Stimulated activated naive CD8-positive, alpha-beta T cell treated with anti-CD3 and anti-CD28 coated beads, Interleukin-15, Interleukin-2, amounts not matched to agents 100 ng/mL and 50 ng/mL, for 24 hours (primary cell): ENCODE data around the gene PSMD14.
"Not testable (repeated sequence)": the region's sequence is repeated elsewhere in the genome, so short reads cannot be mapped to it uniquely, and the experiment has no call there.

Experiments
- H3K27ac Mint-ChIP-seq: one replicate; pipeline ENCODE4 v1.8.0; 2021; ENCODE audit warnings: mild to moderate bottlenecking, mixed read lengths
- H3K27me3 Mint-ChIP-seq: one replicate; pipeline ENCODE4 v1.8.0; 2021; ENCODE audit warnings: mixed read lengths
- H3K36me3 Mint-ChIP-seq: one replicate; pipeline ENCODE4 v1.8.0; 2021; ENCODE audit warnings: low read depth, mixed read lengths
- H3K4me1 Mint-ChIP-seq: one replicate; pipeline ENCODE4 v1.8.0; 2021; ENCODE audit warnings: low read depth, mixed read lengths
- H3K4me3 Mint-ChIP-seq: one replicate; pipeline ENCODE4 v1.8.0; 2021; ENCODE audit warnings: mild to moderate bottlenecking, mixed read lengths
- H3K9me3 Mint-ChIP-seq: one replicate; pipeline ENCODE4 v1.8.0; 2021; ENCODE audit warnings: mixed read lengths

The PSMD14 gene

DNA sequence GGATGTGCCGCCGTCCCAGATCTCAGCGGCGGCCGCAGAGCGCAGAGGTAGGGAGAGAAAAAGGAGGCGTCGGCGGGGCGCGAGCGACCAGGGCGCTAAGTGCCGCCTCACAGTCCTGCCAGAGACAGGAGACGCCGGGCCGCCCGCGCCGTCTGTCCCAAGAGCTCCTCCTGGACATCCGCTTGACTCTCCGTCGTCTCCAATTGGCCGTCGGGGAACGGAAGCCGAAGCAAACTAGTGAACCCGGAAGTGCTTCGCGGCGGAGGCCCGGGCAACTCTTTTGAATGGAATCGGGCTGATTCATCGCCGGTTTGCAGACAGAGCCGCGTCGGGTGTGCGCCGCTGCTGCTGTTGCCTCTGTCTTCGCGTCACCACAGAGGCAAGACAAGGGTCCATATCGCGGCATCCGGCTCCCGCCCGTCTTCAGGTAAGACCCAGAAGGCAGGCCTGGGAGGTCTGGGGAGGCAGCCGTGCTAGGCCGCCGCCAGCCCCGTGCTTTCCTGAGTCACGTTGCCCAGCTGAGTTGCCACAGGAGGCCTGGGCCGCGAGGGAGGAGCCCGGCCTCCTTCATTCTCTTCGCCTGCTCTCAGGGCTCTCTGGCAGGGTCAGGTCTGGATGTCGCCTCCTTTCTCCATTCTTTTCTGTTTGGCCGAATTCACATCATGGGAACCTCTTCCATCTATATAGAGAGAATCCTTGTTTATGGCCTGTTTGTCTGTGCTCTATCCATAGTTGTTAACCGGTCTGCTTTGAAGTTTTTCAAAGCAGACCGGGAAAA is at the start of gene PSMD14:
Gene PSMD14, plus strand, starts transcription at position 248 of the 778 bp plus-strand sequence. CDS start 10,401 bp downstream, outside the sequence.
- H3K27me3 Mint-ChIP-seq: peaks cover 10% of the 10 kb centered on the region
- H3K9me3 Mint-ChIP-seq: peaks cover 3% of the 10 kb centered on the region
- H3K27ac Mint-ChIP-seq: peak within 1 kb of the TSS; percentile 90
- H3K4me1 Mint-ChIP-seq: peaks cover 40% of the 10 kb centered on the region
- peaks cover 36% of the 10 kb centered on the region for H3K36me3 Mint-ChIP-seq
- H3K4me3 Mint-ChIP-seq: peak within 1 kb of the TSS; percentile 99

DNA sequence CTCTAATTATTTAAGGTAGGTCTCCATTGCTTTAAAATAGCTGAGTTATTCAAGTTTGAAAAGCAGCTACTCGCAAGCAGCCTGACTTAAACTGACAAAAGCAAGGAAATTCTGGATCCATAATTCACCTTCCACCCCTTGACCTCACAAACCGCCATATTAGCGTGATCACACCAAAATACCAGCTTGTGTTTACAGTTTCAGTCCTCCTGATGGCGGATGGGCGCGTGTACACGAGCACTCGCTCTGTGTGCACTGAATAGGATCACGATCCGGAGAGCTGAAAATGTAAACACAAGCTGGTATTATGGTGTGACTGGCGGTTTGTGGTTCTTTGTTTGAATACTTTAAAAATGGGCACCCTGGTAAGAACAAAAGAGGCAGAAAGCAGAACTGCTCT is 42.4 kb upstream of the PSMD14 start:
- no peaks in the 10 kb centered on the region for H3K9me3 Mint-ChIP-seq

DNA sequence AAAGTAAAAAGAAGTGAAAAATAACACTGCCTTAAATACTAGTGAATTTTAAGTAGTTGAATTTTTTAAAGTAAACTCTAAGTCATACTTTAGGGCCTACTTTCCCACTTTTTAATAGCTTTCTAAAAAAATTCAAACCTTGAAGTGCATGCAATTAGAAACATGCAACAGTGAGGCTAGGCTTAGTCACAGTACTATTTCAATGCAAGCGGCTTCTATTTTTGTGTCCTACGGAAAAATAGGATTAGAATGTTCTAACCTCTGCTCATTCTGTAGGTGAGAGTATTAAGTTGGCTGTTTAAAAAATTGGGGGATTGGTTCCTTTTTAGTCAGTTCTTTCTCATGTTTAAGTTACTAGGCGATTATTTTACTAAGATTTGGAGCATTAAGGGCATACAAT is 39.1 kb upstream of the PSMD14 start:
- H3K9me3 Mint-ChIP-seq: no peaks in the 10 kb centered on the region
- H3K27ac Mint-ChIP-seq: no peak overlapping the region
- no peaks in the 10 kb centered on the region for H3K4me1 Mint-ChIP-seq
- peaks cover 18% of the 10 kb centered on the region for H3K27me3 Mint-ChIP-seq
- no peaks in the 10 kb centered on the region for H3K36me3 Mint-ChIP-seq
- no peak overlapping the region for H3K4me3 Mint-ChIP-seq

More for the DNA sequence above, 42.4 kb upstream of the PSMD14 start:
- no peaks in the 10 kb centered on the region for H3K4me1 Mint-ChIP-seq
- H3K4me3 Mint-ChIP-seq: no peak overlapping the region
- H3K27ac Mint-ChIP-seq: no peak overlapping the region
- H3K27me3 Mint-ChIP-seq: peaks cover 13% of the 10 kb centered on the region
- H3K36me3 Mint-ChIP-seq: no peaks in the 10 kb centered on the region

DNA sequence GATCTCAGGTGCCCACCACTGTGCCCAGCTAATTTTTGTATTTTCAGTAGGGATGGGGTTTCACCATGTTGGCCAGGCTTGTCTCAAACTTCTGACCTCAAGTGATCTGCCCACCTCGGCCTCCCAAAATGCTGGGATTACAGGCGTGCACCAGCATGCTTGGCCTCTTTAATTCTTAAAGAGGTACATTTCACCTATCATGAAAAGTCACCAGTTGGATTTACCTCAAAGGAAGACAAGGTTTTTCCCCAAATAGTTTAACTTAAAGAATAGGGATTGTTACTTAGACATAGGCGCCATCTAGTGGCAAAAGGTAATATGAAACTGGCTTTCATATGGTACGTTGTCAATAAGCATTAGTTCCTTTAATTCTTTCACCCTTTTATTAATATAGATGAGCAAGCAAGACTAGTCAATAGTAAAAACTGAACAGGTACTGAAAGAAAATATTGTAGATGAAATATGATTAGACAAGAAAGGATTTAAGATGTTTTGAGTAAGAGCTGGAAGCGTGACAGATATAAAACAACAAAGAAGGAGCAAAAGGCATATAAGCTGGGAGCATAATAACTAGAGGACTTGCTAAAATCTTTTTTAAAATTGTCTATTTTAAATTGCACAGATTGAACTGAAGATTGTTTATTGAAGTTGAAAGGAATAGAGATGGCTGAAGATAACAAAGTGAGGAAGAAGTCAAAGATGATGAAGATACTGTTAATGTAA is 35.0 kb upstream of the PSMD14 start:
- Mint-ChIP-seq H3K27ac (no peak overlapping the region), H3K9me3 (no peaks in the 10 kb centered on the region), H3K4me3 (no peak overlapping the region), H3K4me1 (no peaks in the 10 kb centered on the region), H3K27me3 (peaks cover 15% of the 10 kb centered on the region), H3K36me3 (no peaks in the 10 kb centered on the region)

DNA sequence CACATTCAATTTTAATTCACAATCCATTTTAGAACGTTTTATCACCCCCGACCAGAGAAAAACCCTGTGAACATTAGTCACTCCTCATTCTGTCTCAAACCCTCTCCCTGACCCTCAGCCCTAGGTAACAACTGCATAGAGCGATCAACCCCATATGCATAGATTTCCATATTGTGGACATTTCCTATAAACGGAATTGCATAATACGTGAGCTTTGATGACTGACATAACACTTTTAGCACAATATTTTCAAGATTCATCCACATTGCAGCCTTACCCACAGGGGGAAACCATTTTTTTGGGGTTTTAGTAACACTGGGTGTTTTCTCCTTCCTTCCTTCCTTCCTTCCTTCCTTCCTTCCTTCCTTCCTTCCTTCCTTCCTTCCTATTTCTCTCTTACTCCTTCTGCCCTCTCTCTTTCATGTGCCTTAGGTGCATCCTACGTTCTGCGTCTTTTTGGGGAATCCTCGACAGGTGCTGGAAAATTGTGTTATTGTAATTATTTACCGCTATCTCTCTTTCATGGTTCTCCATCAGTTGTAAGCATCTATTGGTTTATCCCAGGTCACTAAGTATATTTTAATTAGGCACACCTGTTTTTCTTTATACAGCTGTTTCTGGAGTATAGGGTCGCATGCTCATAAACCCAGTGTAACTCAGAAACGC is 29.5 kb upstream of the PSMD14 start:
- not testable (repeated sequence) for H3K27me3 Mint-ChIP-seq, H3K27ac Mint-ChIP-seq, H3K4me1 Mint-ChIP-seq, H3K4me3 Mint-ChIP-seq, H3K9me3 Mint-ChIP-seq, H3K36me3 Mint-ChIP-seq

DNA sequence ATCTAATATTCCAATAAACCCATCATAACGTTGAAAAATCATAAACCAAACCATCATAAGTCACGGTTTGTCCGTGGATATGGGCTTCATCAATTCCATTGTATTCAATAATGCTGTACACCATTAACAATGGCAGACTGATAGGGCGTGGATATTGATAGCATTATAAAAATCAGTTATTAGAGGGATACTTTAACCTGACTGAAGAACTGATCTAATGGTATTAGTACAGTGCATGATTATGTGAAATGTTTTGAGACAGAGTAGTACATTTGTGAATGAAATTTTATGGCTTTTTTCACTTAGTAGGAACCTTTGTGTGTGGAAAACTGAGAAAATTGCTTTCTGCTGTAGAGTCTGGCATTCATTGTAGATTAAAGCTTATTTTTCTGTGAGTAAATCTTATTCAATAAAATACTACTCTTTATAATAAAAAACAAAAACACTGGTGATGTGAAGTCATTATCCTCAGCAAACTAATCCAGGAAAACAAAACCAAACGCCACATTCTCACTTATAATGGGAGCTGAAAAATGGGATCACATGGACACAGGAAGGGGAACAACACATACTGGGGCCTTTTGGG is 28.9 kb upstream of the PSMD14 start:
- not testable (repeated sequence) for H3K27ac Mint-ChIP-seq, H3K4me3 Mint-ChIP-seq, H3K9me3 Mint-ChIP-seq, H3K4me1 Mint-ChIP-seq, H3K36me3 Mint-ChIP-seq
- H3K27me3 Mint-ChIP-seq: peaks cover 11% of the 10 kb centered on the region

DNA sequence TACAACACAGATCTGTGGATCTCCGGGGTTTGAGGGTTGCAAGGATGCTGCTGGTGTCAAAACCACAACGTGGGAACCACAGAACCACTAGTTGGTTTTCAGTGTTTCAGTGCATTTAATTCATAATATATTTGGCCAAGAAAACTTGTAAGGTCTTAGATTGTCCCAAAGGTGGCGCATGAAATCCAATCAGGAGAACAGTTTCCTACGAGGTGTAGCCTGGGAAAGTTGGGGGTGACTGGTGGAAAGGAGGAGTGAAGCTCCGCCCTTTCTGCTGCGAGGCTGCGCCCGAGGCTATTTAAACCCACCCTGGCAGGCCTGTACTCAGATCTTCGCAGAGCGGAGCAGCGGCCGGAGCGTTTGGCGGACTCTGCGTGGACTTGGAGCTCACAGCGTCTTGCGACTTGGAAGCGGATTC is 27.3 kb upstream of the PSMD14 start:
- not testable (repeated sequence) for H3K4me3 Mint-ChIP-seq, H3K36me3 Mint-ChIP-seq, H3K9me3 Mint-ChIP-seq, H3K27ac Mint-ChIP-seq, H3K4me1 Mint-ChIP-seq
- peaks cover 12% of the 10 kb centered on the region for H3K27me3 Mint-ChIP-seq

DNA sequence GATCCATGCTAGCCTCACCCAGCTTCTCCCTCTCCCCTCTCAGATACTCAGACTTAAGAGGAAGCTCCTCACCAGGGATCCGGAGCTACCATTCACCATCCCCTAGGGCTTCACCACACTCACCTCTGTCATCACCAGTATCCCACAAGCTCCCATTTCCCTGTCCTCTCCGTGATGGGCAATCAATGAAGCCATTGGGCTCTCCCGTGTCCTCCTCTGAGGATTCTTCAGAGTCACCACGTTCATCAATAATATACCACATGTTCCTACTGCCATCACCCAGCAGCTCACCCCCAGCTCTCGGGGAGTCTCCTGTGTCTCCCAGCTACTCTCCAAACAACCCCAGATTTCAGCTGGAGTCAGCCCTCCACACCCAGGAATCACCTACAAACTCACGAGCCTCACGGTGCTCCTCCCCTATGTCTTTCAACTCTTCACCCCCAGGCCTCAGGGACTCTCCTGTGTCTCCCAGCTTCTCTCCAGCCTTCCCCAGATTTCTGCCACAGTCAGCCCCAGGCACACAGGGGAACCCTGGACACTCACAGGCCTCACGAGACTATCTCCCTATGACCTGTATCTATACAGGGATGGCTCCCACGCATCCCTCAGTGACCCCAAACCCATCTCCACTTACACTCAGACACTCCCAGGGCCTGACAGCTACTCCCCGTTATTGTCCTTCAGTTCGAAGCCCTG is 26.5 kb upstream of the PSMD14 start:
- not testable (repeated sequence) for H3K27ac Mint-ChIP-seq, H3K4me1 Mint-ChIP-seq, H3K9me3 Mint-ChIP-seq, H3K36me3 Mint-ChIP-seq, H3K4me3 Mint-ChIP-seq
- peaks cover 12% of the 10 kb centered on the region for H3K27me3 Mint-ChIP-seq

DNA sequence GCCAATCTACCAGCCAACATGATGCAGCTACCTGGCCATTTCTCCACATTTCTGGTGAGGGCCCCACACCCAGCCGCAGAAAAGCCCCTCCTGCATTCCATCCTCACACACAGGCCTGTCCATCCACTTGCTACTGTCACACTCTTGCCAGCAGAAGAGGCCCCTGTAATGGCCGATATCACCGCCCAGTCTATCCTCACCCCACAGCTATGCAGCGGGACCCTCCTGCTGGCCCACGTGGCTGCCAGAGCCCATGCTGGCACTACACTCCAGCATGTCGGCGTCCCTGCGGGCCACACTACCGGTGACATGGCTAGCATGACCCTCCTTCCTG is 25.9 kb upstream of the PSMD14 start:
- not testable (repeated sequence) for H3K9me3 Mint-ChIP-seq

DNA sequence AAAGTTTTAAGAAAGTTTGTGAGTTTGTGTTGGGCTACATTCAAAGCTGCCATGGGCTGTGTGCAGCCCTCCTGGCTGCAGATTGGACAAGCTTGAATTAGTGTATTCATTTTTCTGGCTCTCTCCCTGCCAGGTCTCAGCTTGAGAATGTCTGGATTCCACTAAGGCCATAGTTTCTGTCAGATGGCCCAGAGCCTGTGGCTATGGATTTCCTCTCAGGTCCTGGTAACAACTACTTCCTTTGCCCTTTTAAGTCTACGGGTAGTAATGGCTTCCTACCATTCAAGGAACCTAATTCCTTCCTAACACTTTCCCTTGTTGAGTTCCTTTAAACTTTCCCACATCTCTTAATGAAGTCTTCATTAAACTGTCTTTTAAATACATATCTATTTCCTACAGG is 24.3 kb upstream of the PSMD14 start:
- no peaks in the 10 kb centered on the region for H3K4me1 Mint-ChIP-seq
- no peak overlapping the region for H3K27ac Mint-ChIP-seq
- H3K4me3 Mint-ChIP-seq: no peak overlapping the region
- H3K27me3 Mint-ChIP-seq: peaks cover 22% of the 10 kb centered on the region
- H3K9me3 Mint-ChIP-seq: no peaks in the 10 kb centered on the region
- no peaks in the 10 kb centered on the region for H3K36me3 Mint-ChIP-seq

More for the DNA sequence above, 25.9 kb upstream of the PSMD14 start:
- peaks cover 13% of the 10 kb centered on the region for H3K27me3 Mint-ChIP-seq
- not testable (repeated sequence) for H3K27ac Mint-ChIP-seq, H3K4me1 Mint-ChIP-seq, H3K4me3 Mint-ChIP-seq, H3K36me3 Mint-ChIP-seq

DNA sequence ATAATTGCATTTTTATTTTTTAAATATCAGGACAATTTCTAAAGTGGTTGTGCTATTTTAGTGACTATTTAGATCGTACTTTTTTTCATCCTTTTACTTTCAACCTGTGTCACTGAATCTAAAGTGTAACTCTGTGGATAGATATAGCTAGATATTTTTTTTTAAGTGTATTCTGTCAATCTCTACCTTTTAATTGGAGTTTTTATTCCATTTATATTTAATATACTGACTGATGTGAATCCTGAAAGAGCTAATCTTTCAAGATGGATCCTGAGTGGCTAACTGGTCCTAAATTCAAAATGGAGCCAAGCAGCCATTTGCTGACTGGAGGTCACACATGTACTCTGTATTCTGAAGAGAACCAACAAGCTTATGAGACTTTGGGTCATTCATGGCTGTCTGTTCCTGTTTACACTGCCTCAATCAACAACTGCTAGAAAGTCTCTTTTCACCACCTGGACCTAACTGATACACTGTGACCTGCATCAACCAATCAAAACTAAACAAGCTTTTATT is 4.6 kb upstream of the PSMD14 start:
- Mint-ChIP-seq H3K9me3 (peaks cover 7% of the 10 kb centered on the region), H3K4me3 (no peak overlapping the region), H3K36me3 (peaks cover 7% of the 10 kb centered on the region), H3K4me1 (peaks cover 9% of the 10 kb centered on the region), H3K27me3 (peaks cover 29% of the 10 kb centered on the region), H3K27ac (no peak overlapping the region)

DNA sequence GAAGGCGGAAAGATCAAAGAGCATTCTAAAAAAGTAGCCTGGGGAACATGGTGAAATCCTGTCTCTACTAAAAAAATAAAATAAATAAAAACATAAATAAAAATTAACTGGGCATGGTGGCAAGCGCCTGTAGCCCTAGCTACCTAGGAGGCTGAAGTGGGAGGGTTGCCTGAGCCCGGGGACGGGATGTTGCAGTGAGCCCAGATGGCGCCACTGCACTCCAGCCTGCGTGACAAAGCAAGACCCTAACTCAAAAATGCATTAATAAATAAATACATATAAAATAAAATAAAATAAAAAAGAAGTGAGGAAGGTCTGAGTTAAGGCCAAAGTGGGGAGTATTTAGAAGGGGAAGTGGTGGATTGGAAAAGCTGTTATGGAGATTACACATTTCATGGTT is 1.3 kb upstream of the PSMD14 start:
- Mint-ChIP-seq H3K27ac (peak overlapping the region; percentile 79), H3K4me1 (peaks cover 29% of the 10 kb centered on the region), H3K9me3 (peaks cover 7% of the 10 kb centered on the region), H3K36me3 (peaks cover 24% of the 10 kb centered on the region), H3K4me3 (peak overlapping the region; percentile 99), H3K27me3 (peaks cover 16% of the 10 kb centered on the region)

DNA sequence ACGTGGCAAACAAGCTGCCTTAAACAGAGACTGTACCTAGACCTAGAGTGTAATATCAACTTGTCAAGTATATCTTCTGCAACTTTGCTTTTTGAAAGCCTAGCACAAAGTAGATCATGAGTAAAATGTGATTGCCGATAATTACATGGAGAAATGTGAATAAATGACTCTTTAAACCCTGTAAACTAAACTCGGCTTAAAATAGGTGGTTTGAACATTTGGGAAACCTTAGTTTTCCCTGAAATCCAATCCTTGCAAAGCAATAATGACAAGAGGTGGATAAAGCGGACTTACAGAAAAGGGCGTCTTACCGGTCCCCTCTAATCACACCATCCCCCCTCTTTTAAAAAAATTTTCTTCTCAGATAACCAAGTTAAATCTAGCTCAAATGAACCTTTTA is 549 bp upstream of the PSMD14 start:
- H3K27ac Mint-ChIP-seq: peak overlapping the region; percentile 90
- peaks cover 5% of the 10 kb centered on the region for H3K9me3 Mint-ChIP-seq

DNA sequence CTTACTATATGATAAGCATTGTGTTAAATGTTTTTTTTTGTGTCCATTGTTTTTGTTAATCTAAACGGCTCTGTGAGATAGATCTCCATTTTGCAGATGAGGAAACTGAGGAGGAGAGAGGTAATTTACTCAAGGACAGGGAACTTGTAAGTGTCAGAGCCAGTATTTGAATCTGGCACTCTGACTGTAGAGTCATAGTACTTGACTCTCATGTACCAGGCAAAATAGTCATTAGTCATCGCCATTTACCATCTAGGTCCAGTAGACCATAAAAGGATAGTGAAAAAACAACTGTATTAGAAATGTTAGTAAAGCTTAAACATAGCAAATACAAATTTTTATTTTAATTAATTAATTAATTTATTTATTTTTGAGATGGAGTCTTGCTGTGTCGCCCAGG is 4.8 kb downstream of the PSMD14 start:
- Mint-ChIP-seq H3K4me3 (no peak overlapping the region), H3K9me3 (no peaks in the 10 kb centered on the region), H3K27ac (no peak overlapping the region), H3K27me3 (no peaks in the 10 kb centered on the region), H3K36me3 (peaks cover 63% of the 10 kb centered on the region), H3K4me1 (peaks cover 43% of the 10 kb centered on the region)

More for the DNA sequence above, 549 bp upstream of the PSMD14 start:
- Mint-ChIP-seq H3K4me1 (peaks cover 36% of the 10 kb centered on the region), H3K4me3 (peak overlapping the region; percentile 99), H3K36me3 (peaks cover 31% of the 10 kb centered on the region), H3K27me3 (peaks cover 13% of the 10 kb centered on the region)
